GM19099 (cell line): ENCODE data around the gene MAP3K6.

Experiments used
- POLR2A ChIP-seq: IDR thresholded peaks from 3 replicates; pipeline ENCODE4 v1.6.1; 2011; ENCODE audit warnings: low read depth; ENCODE audit not compliant: insufficient read length; ENCODE audit errors: extremely low read depth

Gene MAP3K6

DNA sequence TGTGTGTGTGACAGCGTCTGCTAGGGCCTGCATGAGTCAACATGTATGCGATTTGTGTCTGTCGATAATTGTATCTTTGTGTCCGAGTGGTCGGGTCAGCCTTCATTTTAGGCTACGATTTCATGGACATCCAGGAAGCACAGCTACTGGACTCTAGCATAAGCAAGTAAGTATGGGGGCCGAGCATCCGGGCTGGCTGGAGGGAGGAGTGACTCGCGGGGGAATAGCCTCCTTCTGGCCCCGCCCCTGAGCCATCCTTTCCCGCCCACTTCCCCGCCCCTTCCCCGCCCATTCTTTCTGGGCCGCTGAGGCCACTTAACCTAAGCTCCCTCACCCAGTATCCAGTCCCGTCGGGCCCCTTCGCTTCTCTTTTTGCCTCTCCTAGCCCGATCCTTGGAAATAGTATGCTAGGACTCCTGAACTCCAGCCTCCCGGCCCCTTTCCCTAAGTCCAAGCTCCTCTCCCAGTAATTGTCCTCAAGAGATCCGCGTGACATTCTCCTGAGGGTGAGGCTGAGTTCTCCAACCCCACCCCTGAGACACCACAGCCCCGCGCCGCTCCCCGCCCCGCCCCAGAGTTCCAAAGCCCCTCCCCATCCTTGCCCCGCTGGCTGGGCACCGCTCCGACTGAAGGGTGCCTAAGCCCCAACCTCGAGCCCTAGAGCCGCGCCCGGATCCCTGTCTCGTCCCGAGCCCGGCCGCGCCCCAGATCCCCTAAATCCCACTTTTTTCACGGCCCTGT, 1.2 kb downstream of the MAP3K6 start:
- TF ChIP-seq POLR2A, result peak; percentile 37

DNA sequence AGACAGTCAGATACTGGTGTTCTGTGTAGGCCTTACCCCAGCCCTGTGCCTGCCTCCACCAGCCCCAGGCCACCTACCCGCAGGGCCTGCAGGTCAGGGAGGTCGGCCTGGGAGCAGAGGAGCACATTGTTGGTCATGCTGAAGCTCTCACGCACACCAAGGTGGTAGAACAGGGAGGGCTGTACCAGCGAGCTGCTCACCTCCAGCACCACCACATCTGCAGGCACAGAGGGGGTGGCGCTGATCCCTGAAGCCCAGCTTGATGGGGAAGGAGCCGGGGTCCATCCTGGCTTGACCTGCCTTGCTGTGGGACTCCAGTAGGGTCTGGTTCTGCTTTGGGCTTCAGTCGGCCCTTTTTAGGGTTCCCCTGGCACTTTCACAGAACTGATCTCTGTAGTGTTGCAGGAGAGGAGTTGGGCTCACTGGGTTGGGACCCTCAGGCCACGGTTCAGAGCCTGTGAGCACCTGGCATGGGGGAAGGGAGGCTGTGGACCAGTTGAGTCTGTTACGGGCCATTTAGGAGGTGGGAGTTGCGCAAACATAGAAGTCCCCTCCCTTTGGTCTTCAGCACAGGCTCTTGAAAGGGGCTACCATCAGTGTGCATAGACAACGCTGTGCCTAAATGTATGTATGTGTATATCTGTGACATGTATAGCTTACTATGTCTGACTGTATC, 1.9 kb downstream of the MAP3K6 start:
- TF ChIP-seq POLR2A, result no peak

- TF ChIP-seq POLR2A, result no peak
These were observed 2.7 kb downstream of the MAP3K6 start for GRCh38 chr1:27363766-27364695.

DNA sequence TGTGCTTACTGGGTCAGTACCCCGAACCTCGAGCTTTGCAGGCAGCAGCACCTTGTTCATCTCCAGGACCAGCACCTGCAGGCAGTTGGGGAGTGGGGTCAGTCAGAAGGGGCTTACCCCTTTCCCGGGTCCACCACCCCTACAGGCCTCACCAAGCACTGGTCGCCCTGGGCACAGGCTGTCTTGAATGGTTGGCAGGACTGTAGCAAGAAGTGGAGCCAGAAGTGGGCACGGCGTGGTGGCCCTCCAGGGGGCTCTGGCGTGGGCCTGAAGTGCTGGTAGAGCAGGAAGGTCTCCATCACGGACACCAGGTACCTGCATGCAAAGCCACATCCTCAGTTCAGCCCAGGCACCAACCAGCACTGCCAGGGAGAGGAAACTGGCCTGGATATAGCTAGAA, 5.2 kb downstream of the MAP3K6 start:
- no peak for TF ChIP-seq POLR2A

DNA sequence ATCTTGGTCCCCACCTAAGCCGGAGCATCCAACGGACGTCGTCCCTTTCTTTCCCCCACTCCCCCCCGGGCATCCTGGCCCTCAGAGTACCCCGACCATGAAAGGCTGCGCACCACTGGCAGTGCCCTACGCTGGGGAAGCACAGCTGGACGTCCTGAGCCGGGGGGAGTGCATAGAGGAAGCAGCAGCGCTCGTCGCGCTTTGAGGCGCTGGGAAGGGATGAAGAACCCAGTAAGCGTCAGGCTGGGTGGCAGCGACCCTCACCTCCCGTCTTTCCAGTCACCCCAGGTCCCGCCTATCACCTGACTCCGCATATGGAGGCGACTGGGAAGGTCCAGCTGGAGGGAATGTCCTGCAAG, 5.7 kb downstream of the MAP3K6 start:
- TF ChIP-seq POLR2A, result no peak

GRCh38 chr1:27360159-27361043, 6.4 kb downstream of the MAP3K6 start:
- TF ChIP-seq POLR2A, result no peak

DNA sequence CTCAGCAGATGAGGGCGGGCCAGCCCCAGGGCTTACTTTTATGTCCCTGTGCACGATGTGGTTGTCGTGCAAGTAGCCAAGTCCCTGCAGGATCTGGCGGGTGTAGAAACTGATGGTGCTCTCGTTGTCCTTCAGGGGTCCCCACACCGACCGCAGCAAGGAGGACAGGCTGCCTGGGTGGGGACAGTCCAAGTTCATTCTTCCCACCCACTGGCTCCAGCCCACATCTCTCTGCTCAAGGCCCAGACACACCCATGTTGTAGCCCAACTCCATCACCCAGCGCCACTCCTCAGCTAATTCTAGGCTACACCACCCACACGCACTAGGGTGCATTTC, 7.0 kb downstream of the MAP3K6 start:
- TF ChIP-seq POLR2A, result no peak

DNA sequence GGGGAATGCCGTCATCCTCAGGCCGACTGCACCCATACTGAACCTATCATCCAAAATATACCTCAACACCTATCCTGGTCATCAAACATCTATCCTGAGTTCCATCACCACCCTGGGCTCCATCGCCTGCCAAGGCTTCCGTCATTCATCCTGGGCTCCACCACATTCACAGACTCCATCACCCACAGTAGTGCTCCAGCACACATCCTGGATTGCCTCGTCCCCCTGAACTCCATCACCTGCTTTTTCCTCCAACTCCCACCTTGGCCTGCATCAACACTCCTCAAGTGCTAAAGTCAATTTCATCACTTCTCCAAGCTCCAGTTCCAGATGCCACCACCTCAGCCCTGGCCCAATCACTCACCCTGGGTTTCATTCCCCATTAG, 7.8 kb downstream of the MAP3K6 start:
- TF ChIP-seq POLR2A, result no peak

- TF ChIP-seq POLR2A, result no peak
These were observed 8.5 kb downstream of the MAP3K6 start for GRCh38 chr1:27358038-27358927.

DNA sequence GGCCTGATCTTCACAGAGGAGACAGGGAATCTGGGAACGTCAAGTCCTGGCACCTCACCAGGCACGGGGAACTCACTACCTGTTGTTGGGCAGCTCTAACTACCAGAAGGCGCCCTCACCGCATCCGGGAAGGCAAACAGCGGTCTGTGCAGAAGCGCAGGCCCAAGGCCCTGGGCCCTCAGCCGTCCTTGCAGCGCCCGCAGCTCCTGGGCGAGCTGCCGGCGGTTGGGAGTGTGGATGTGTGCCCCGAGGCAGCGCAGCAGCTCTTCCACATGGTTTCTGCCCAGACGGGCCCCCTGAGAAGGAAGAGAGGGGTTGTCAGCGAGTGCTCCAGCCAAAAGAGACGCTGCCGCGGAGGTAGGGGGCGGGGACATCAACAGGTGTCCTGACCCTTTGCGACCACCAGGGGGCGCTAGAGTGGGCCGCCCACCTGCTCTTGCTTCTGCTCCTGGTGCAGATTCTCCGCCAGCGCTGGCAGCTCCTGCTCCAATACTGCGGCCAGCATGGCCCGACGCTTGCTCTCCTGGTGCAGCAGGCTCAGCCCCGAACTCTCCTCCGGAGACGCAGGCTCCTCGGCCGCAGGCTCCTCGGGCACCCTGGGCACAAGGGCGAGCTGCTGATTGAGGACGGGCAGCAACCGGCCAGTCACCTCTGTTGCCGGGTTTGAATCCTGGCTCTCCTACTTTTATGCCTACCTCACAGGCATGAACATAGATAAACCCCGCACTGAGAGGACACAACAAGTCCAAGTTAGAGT, 9.3 kb downstream of the MAP3K6 start:
- TF ChIP-seq POLR2A, result no peak

GRCh38 chr1:27356619-27357280, 10.0 kb downstream of the MAP3K6 start:
- TF ChIP-seq POLR2A, result no peak

DNA sequence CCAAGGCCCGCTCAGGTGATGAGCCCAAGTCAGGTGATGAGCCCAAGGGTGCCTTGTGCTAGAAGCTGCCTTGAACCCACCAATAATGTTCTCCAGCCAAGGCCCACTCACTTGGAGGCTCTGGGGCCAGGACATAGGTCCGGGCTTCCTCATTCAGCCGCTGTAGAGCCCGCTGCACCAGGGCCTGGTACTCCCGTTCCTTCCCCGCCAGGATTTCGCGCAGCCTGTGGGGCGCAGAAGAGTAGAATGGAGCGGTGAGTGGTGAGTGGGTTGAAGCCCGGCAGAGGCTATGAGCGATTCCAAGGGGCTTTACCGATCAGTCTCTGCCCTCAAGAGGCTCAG, 10.5 kb downstream of the MAP3K6 start:
- TF ChIP-seq POLR2A, result no peak

DNA sequence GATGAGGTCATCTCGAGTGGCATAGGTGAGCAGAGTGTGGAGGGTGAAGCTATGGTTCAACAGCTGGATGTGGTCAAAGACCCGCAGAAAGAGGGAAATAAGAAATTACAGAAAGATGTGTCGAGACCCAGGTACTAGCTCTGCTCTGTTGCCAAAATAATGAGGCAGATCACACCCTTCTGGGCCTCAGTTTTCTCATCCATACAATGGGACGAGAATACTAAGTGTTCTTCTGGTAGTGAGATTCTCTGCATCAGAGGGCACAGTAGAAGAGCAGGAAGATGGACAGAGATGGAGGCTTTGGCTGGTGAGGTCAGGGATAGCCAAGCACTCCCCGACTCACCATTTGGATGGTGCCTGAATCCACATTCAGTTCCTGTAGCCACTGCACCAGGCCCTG, 11.1 kb downstream of the MAP3K6 start:
- TF ChIP-seq POLR2A, result no peak

GRCh38 chr1:27353629-27354028, 13.1 kb downstream of the MAP3K6 start:
- no peak for TF ChIP-seq POLR2A
